HFF-Myc (cell line): Measurements from ENCODE around the gene HOXB8.

Source experiments
- DNase-seq: peaks from one replicate; pipeline ENCODE4 v3.0.0-alpha.2; 2011; ENCODE audit warnings: low read depth; ENCODE audit errors: extremely low read depth
- H3K4me3 ChIP-seq: replicated peaks from 2 replicates; pipeline ENCODE4 v1.5.1; 2011; ENCODE audit warnings: low read depth, mild to moderate bottlenecking, control low read depth, low read length
- CTCF ChIP-seq: IDR thresholded peaks from 2 replicates; pipeline ENCODE4 v1.5.1; 2012; ENCODE audit warnings: mild to moderate bottlenecking, low read depth, low read length, control low read depth; ENCODE audit errors: missing control alignments

The HOXB8 gene

GRCh38 chr17:48571826-48572417 lies 43.2 kb downstream of the HOXB8 start:
- no peak for TF ChIP-seq CTCF
- no peak for DNase-seq
- no peak overlapping the region for H3K4me3 ChIP-seq

GRCh38 chr17:48571024-48571818 lies 43.9 kb downstream of the HOXB8 start:
- no peak for TF ChIP-seq CTCF
- H3K4me3 ChIP-seq, result no peak overlapping the region
- DNase-seq, result no peak

DNA sequence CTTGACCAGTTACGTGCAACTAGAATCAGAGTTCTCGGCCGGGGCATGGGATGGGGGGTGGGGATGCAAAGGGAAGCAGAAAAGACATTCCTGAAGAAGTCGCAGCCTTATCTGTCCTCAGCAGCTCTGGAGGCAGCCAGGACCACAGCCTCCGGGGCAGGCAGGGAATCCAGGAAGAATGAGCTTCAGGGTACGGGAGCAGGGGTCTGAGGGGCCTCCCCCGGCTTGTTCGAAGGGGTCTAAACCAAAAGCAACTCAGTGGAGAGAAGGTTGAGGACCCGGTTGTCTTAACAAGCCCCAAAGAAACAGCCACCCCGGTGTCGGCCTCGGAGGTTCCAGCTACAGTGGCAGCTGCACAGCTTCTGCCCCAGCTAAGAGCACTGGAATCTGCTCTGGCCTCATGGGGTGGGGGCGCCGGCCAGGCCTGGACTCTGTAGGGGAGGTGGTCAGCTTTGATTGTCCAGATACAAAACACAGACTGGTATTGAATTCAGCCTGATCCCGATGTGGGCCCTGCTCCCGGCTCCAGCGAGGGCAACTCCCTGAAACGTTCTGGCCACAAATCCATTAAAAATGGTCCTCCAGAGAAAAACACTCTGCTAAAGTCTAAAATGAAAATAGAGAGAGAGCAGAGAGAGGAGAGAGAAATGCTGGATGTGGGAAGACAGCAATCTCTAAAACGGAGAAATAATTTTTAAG lies 44.6 kb downstream of the HOXB8 start:
- DNase-seq, result no peak
- no peak for TF ChIP-seq CTCF
- H3K4me3 ChIP-seq, result no peak overlapping the region

GRCh38 chr17:48569674-48570324 lies 45.3 kb downstream of the HOXB8 start:
- no peak for DNase-seq
- no peak for TF ChIP-seq CTCF
- H3K4me3 ChIP-seq, result no peak overlapping the region

DNA sequence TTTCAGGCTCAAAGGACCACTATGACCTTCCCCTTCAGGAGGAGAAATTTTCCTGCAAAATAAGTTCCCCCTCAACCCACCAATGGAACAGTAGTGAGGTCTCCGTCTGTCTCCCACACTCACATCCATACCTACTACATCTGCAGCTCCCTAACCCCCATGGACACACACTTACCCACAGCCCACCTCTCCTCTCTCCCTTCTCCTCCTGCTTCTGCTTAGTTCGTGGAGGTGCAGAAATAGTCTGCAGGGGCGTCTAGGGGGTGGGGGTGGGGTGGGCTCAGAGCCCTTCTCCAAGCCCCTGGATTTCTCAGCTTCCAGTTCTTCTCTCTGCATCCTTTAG lies 45.9 kb downstream of the HOXB8 start:
- H3K4me3 ChIP-seq, result no peak overlapping the region
- no peak for TF ChIP-seq CTCF
- no peak for DNase-seq

DNA sequence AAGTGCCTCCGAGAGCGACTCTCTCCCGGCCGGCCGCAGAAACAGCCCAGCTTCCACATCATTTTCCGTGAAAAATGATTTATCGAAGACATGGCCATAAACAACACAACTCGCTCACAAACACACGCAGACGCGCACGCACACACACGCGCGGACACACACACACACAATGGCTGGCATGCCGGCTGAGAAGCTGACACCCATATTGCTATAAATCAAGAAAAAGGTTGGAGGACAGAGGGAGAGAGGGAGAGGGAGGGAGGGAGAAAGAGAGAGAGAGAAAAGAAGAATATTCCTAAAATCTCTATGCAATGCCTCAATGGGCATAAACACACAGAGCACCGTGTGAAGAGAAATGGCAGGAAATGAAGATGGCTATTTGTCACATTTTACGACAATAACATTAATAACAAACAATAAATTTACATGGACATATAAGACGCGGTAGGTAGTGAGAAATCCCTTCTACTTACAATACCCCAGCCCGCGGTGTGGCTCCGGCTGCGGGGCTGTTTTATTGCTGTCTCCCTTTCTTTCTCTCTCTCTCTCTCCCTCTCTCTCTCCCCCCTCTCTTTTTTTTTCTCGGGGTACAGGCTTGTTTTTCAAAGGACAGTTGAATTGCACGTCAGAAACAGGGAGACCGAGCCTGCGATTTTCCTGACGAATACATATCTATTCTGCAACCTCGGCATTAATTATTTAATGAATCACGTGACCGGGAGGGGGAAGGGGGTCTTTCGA lies 46.4 kb downstream of the HOXB8 start:
- no peak for TF ChIP-seq CTCF
- no peak overlapping the region for H3K4me3 ChIP-seq
- no peak for DNase-seq
